Astrocyte of the cerebellum (primary cell): ENCODE results near the gene SH2D3C.

Experiments used
- DNase-seq: peaks from one replicate; pipeline ENCODE4 v3.0.0-alpha.2; 2011; ENCODE audit warnings: low read depth
- H3K4me3 ChIP-seq: 2 replicates; pipeline ENCODE4 v1.5.1; 2011; ENCODE audit warnings: mild to moderate bottlenecking, low read depth, low read length, moderate library complexity
- CTCF ChIP-seq: IDR thresholded peaks from 2 replicates; pipeline ENCODE4 v1.5.1; 2012; ENCODE audit warnings: low read length, low read depth, moderate library complexity, mild to moderate bottlenecking; ENCODE audit errors: missing control alignments
- in situ Hi-C: cut with HindIII; loops from 2 replicates; pipeline ENCODE4 v1.10.0; 2017; ENCODE audit warnings: low sequenced_read_pairs

Gene SH2D3C

GRCh38 chr9:127693143-127693542 is 85.3 kb downstream of the SH2D3C start:
- H3K4me3 ChIP-seq = no peak overlapping the region
- DNase-seq = no peak
- TF ChIP-seq CTCF = no peak
- in situ Hi-C loops = no loop called here

GRCh38 chr9:127692071-127692470 is 86.4 kb downstream of the SH2D3C start:
- no peak for DNase-seq
- H3K4me3 ChIP-seq = no peak overlapping the region
- TF ChIP-seq CTCF = no peak
- in situ Hi-C loops = no loop called here

- no peak for DNase-seq
- TF ChIP-seq CTCF = no peak
- H3K4me3 ChIP-seq = no peak overlapping the region
- in situ Hi-C loops = no loop called here
Measured at GRCh38 chr9:127690735-127691134, 87.7 kb downstream of the SH2D3C start.

- DNase-seq = no peak
- no peak for TF ChIP-seq CTCF
- H3K4me3 ChIP-seq = no peak overlapping the region
- in situ Hi-C loops = loop anchor here (5.0 kb wide), 1 partner anchor 37 kb away; no protein-coding TSS in a partner anchor
Measured at GRCh38 chr9:127689329-127690000, 89.0 kb downstream of the SH2D3C start.
